Ectodermal cell (in vitro differentiated cells): Measurements from ENCODE around the gene SPOCK3.

ENCODE experiments used
- H3K27ac ChIP-seq: 2 replicates; pipeline ENCODE4 v1.7.0; 2013; ENCODE audit warnings: mild to moderate bottlenecking, low read depth, low read length; ENCODE audit not compliant: insufficient read depth, poor library complexity, severe bottlenecking
- H3K27me3 ChIP-seq: 2 replicates; pipeline ENCODE4 v1.7.0; 2013; ENCODE audit warnings: mild to moderate bottlenecking, low read length; ENCODE audit not compliant: insufficient read depth, control insufficient read depth, poor library complexity, severe bottlenecking
- H3K36me3 ChIP-seq: one replicate; pipeline ENCODE4 v1.7.0; 2013; ENCODE audit warnings: low read length; ENCODE audit not compliant: control insufficient read depth, insufficient read depth
- H3K4me1 ChIP-seq: one replicate; pipeline ENCODE4 v1.7.0; 2013; ENCODE audit warnings: low read length; ENCODE audit not compliant: control insufficient read depth, insufficient read depth
- H3K4me3 ChIP-seq: 2 replicates; pipeline ENCODE4 v1.7.0; 2013; ENCODE audit warnings: low read depth, low read length, control low read depth; ENCODE audit not compliant: insufficient read depth
- H3K9me3 ChIP-seq: 2 replicates; pipeline ENCODE4 v1.7.0; 2013; ENCODE audit warnings: mild to moderate bottlenecking, low read length, moderate library complexity; ENCODE audit not compliant: control insufficient read depth
- WGBS, 2 experiments: methylation state at CpG; one replicate each; pipeline ENCODE4 v1.1.7; 2013; ENCODE audit warnings: missing lambda C conversion rate in 2 of 2; 5-methylcytosine and 5-hydroxymethylcytosine counted together

Gene SPOCK3

DNA sequence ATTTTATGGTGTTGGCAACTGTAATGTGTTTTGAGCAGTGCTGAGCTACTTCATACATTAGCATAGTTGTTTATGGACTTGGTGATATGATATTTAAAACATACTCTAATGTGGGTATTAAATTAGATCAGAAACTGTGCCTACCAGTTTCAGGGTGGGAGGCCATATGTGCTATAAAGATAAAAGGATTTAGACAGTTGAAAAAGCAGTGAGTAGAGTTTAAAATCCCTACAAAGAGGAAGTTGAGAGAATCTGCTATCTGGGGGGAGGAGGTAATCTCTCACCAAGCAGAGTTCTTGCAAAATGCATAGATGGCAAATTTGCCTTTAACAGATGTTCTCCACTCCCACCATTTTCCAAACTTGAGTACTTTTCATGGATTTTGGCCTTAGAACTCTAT lies 154.5 kb downstream of the SPOCK3 start:
- Histone ChIP-seq H3K9me3 (no peaks in the 10 kb centered on the region), H3K36me3 (no peaks in the 10 kb centered on the region), H3K27ac (no peak overlapping the region), H3K4me3 (no peak overlapping the region), H3K4me1 (no peaks in the 10 kb centered on the region), H3K27me3 (no peaks in the 10 kb centered on the region)

DNA sequence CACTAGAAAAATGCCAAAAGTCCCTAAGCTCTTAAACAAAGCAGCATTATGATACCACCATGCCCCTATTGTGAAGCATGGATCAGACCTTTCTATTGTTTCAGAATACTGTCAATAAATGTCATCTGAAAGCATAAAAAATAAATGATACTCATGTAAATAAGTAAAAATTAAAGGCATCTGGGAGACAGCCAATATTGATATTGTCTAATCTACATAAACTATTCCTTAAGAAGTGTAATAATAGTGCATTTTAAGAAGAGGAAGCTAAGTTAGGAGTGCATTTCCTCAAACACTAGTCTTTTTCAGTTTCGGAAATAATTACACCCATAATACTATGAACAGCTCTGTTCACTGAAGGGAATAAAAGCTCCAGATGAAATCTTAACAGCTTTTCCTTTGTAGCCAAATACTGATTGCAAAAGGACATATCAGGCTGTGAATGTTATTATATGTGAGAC lies 181.6 kb downstream of the SPOCK3 start:
- H3K27ac ChIP-seq, result no peak overlapping the region
- no peaks in the 10 kb centered on the region for H3K4me1 ChIP-seq
- H3K36me3 ChIP-seq, result no peaks in the 10 kb centered on the region
- no peaks in the 10 kb centered on the region for H3K9me3 ChIP-seq
- no peaks in the 10 kb centered on the region for H3K27me3 ChIP-seq
- 100% methylated on average over 1 of the region's 1 CpG for WGBS, 2 experiments
- no peak overlapping the region for H3K4me3 ChIP-seq

DNA sequence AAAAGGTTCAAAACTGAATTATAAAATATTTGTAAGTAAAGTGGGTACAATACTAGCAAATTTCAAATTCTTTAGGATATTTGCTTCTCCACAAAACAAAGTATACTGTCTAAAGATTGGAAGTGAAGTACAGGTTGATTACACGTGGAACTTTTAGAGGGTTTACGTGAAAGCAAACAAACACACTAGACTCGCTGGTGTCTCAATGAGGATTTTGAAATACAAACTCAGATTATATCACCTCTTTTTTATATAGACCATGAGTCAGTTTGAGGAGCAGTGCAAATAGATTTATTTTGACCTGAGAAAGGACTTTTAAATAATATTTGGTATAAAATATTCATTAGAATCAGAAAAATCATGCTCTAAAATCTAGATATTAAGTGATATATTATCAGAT lies 185.0 kb downstream of the SPOCK3 start:
- WGBS, 2 experiments, result 100% methylated on average over 2 to 3 of the region's 3 CpGs
- Histone ChIP-seq H3K27ac (no peak overlapping the region), H3K4me1 (no peaks in the 10 kb centered on the region), H3K27me3 (no peaks in the 10 kb centered on the region), H3K36me3 (no peaks in the 10 kb centered on the region), H3K4me3 (no peak overlapping the region), H3K9me3 (no peaks in the 10 kb centered on the region)

DNA sequence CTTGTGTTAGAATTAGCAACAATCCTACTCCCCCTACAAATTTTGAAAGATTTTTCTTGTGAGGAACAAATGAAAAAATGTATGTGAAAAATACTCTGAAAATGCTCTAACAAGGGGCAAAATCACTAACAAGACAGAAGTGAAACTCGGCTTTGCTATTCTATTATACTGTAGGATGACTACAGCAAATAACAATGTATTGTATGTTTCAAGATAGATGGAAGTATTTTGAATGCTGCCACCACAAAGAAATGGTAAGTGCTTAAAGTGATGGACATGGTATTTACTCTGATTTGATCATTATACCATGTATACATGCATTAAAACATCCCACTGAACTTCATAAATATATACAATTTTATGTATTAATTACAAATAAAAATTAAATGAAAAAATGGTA lies 192.8 kb downstream of the SPOCK3 start:
- no peaks in the 10 kb centered on the region for H3K36me3 ChIP-seq
- no peaks in the 10 kb centered on the region for H3K4me1 ChIP-seq
- WGBS, 2 experiments, result 80 to 100% methylated on average over 1 of the region's 1 CpG
- H3K4me3 ChIP-seq, result no peak overlapping the region
- no peak overlapping the region for H3K27ac ChIP-seq
- H3K27me3 ChIP-seq, result no peaks in the 10 kb centered on the region
- no peaks in the 10 kb centered on the region for H3K9me3 ChIP-seq

DNA sequence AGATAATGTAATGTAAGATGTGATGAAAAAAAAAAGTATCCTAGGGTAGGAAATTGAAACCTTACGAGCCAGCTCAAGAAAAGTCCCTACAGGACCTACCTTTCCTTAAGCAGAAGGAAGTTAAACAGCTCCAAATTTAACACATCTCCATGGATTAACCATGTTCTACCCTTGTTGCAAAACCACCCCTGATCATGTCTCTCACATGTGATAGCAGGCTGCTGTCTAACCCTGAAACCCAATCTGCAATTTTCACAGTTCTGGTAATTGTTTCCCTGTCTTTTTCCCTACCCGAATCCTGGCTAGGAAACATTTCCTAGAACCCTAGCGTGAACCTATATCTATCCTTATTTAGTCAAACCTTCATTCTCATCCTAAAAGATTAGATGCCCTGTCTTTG lies 198.9 kb downstream of the SPOCK3 start:
- WGBS, 2 experiments, result 77 to 79% methylated on average over 3 of the region's 3 CpGs

DNA sequence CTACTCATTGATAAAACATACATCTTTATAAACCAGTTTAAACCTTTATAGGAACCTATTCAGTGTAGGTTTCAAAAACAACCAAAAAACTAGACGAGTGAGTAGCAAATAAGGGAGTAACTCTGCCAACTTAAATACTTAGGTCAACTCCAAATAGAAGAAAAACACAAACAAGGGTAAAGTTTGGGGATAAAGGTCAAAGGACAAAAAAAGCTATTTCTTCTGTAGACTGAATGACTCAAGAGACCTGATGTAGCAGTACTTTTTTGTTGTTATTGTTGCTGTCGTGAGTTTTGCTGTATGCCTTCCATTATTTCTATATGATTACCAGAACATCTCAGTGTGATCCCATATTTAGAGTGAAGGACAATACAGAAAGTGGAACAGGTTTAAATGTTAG lies 199.3 kb downstream of the SPOCK3 start:
- H3K27me3 ChIP-seq, result no peaks in the 10 kb centered on the region
- H3K9me3 ChIP-seq, result no peaks in the 10 kb centered on the region
- H3K27ac ChIP-seq, result no peak overlapping the region
- no peak overlapping the region for H3K4me3 ChIP-seq
- H3K36me3 ChIP-seq, result no peaks in the 10 kb centered on the region
- 68 to 100% methylated on average over 1 to 2 of the region's 2 CpGs for WGBS, 2 experiments
- H3K4me1 ChIP-seq, result no peaks in the 10 kb centered on the region

More for the DNA sequence above, 198.9 kb downstream of the SPOCK3 start:
- H3K4me1 ChIP-seq, result no peaks in the 10 kb centered on the region
- no peak overlapping the region for H3K4me3 ChIP-seq
- no peaks in the 10 kb centered on the region for H3K9me3 ChIP-seq
- no peaks in the 10 kb centered on the region for H3K27me3 ChIP-seq
- no peak overlapping the region for H3K27ac ChIP-seq
- H3K36me3 ChIP-seq, result no peaks in the 10 kb centered on the region

DNA sequence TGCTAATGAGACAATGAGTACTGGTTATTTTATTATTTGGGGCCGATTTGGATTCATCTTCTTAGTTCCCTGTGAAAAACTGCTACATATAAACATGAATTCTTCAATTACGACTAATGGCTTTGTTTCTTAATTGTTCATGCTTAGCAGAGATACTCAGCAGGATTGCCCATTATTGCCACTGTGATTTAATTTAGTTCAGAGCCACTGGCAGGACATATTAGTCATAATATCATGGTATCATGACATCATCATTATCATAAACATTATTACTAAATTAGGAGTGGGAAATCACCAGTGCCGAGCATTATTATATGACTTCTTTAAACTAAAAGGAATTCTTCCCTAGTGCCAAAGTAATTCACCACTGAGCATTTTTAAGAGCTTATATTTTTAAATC lies 201.4 kb downstream of the SPOCK3 start:
- no peak overlapping the region for H3K27ac ChIP-seq

DNA sequence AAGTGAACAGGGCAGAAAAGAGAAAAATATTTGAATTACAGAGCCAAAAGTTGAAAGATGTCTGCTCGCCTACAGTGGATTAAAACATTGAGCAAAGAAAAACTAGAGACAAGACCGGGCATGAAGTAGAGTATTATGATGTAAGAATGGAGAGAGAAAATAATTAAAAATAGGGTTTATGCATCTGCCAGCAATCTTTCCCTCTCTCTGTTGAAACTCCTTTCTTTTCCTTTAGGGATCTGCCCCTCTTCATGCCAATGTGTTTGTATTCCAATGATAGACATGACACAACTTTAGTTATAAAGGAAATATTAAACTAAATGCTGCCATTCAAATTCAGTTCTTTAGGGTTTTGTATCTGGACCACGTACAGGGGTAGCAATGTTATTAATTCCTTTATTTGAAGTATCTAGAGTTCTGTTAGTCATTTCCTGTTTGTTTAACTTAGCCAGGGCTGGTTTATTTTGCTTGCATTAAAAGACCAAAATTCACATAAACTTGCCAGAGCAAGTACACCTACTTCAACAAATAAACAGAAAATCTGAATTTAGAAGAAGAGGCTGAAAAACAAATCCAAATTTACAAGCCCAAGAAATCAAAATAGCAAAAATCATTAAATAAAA lies 202.6 kb downstream of the SPOCK3 start:
- Histone ChIP-seq H3K9me3 (no peaks in the 10 kb centered on the region), H3K27ac (no peak overlapping the region), H3K4me1 (no peaks in the 10 kb centered on the region), H3K27me3 (no peaks in the 10 kb centered on the region), H3K36me3 (no peaks in the 10 kb centered on the region), H3K4me3 (no peak overlapping the region)
- WGBS, 2 experiments, result 65 to 78% methylated on average over 3 of the region's 3 CpGs

More for the DNA sequence above, 201.4 kb downstream of the SPOCK3 start:
- H3K36me3 ChIP-seq, result no peaks in the 10 kb centered on the region
- H3K9me3 ChIP-seq, result no peaks in the 10 kb centered on the region
- no peak overlapping the region for H3K4me3 ChIP-seq
- no peaks in the 10 kb centered on the region for H3K27me3 ChIP-seq
- WGBS, 2 experiments, result 98 to 100% methylated on average over 1 to 2 of the region's 3 CpGs
- no peaks in the 10 kb centered on the region for H3K4me1 ChIP-seq

DNA sequence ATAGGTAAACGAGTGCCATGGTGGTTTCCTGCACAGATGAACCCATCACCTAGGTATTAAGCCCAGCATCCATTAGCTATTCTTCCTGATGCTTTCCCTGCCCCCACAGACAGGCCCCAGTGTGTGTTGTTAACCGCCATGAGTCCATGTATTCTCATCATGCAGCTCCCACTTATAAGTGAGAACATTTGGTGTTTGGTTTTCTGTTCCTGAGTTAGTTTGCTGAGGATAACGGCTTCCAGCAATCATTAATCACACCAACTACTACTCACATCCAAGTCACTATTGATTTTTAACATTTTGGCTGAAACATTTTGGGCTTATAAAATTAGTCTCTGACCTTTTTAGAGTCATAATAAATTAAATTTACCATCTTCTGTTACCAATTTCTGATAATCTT lies 205.3 kb downstream of the SPOCK3 start:
- Histone ChIP-seq H3K27ac (no peak overlapping the region), H3K36me3 (no peaks in the 10 kb centered on the region), H3K4me3 (no peak overlapping the region), H3K9me3 (no peaks in the 10 kb centered on the region), H3K27me3 (no peaks in the 10 kb centered on the region), H3K4me1 (no peaks in the 10 kb centered on the region)
- 78 to 86% methylated on average over 1 to 2 of the region's 3 CpGs for WGBS, 2 experiments

DNA sequence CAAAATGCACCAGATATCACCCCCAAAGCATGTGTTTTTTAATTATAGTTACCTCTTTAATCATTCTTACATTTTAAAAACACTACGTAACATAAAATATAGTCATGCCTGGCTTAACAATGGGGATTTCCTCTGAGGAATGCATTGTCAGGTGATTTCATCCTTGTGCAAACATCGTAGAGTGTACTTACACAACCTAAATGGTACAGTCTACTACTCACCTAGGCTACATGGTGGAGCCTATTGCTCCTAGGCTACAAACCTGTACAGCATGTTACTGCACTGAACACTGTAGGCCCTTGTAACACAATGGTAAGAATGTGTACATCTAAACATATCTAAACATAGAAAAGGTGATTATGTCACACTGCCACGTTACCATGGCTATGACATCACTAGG lies 208.6 kb downstream of the SPOCK3 start:
- no peaks in the 10 kb centered on the region for H3K27me3 ChIP-seq
- 95 to 98% methylated on average over 3 of the region's 3 CpGs for WGBS, 2 experiments
- H3K4me1 ChIP-seq, result no peaks in the 10 kb centered on the region
- H3K4me3 ChIP-seq, result no peak overlapping the region
- no peaks in the 10 kb centered on the region for H3K9me3 ChIP-seq
- no peak overlapping the region for H3K27ac ChIP-seq
- H3K36me3 ChIP-seq, result no peaks in the 10 kb centered on the region
